GM23338 (cell line): ENCODE measurements around the gene LMO7. TPM values are rescaled to one million over a fixed set of nuclear protein-coding genes. Genes with fewer than 3 reads are reported as not detected.

Experiments
- ATAC-seq: fragments of 200-7000 bp; cut with Tn5 transposase; 3 replicates; pipeline ENCODE4 v1.9.1; 2020
- DNase-seq: peaks from one replicate; pipeline ENCODE4 v3.0.0-alpha.2; 2015; ENCODE audit warnings: low spot score
- H2AFZ ChIP-seq: fragments of 200-600 bp; sonication (generic); 2 replicates; pipeline ENCODE4 v1.8.0; 2016; ENCODE audit warnings: antibody characterized with exemption, mild to moderate bottlenecking, moderate library complexity
- H3F3A ChIP-seq: fragments of 200-600 bp; sonication (generic); replicated peaks from 2 replicates; pipeline ENCODE4 v1.8.0; 2017; ENCODE audit warnings: antibody characterized with exemption, mixed run types, low read depth
- H3K27ac ChIP-seq: fragments of 200-600 bp; sonication (generic); 2 replicates; pipeline ENCODE4 v1.6.1; 2016; ENCODE audit warnings: low read depth
- H3K27me3 ChIP-seq: fragments of 200-600 bp; sonication (generic); 2 replicates; pipeline ENCODE4 v1.8.0; 2016; ENCODE audit warnings: mild to moderate bottlenecking, mixed run types, moderate library complexity; ENCODE audit not compliant: insufficient read depth
- H3K36me3 ChIP-seq: fragments of 200-600 bp; sonication (generic); 2 replicates; pipeline ENCODE4 v1.8.0; 2016; ENCODE audit warnings: mild to moderate bottlenecking; ENCODE audit not compliant: insufficient read depth
- H3K4me1 ChIP-seq: fragments of 200-600 bp; sonication (generic); 2 replicates; pipeline ENCODE4 v1.8.0; 2016; ENCODE audit warnings: mild to moderate bottlenecking, moderate library complexity; ENCODE audit not compliant: insufficient read depth
- H3K4me2 ChIP-seq: fragments of 200-600 bp; sonication (generic); 2 replicates; pipeline ENCODE4 v1.7.1; 2017; ENCODE audit warnings: mixed run types
- H3K4me3 ChIP-seq: fragments of 200-600 bp; sonication (generic); 2 replicates; pipeline ENCODE4 v1.6.1; 2016; ENCODE audit warnings: mixed run types
- H3K79me2 ChIP-seq: fragments of 200-600 bp; sonication (generic); replicated peaks from 2 replicates; pipeline ENCODE4 v1.8.0; 2017; ENCODE audit warnings: mild to moderate bottlenecking; ENCODE audit not compliant: insufficient read depth
- H3K9me2 ChIP-seq: fragments of 200-600 bp; sonication (generic); 2 replicates; pipeline ENCODE4 v1.8.0; 2017; ENCODE audit not compliant: insufficient read depth
- H4K20me1 ChIP-seq: fragments of 200-600 bp; sonication (generic); replicated peaks from 2 replicates; pipeline ENCODE4 v1.8.0; 2017; ENCODE audit warnings: mild to moderate bottlenecking; ENCODE audit not compliant: insufficient read depth
- H3K27ac Mint-ChIP-seq: 2 replicates; pipeline ENCODE4 v1.8.0; 2020; ENCODE audit warnings: inconsistent platforms, mild to moderate bottlenecking, moderate library complexity, mixed read lengths
- H3K27me3 Mint-ChIP-seq: 3 replicates; pipeline ENCODE4 v1.8.0; 2022; ENCODE audit warnings: low read depth, mild to moderate bottlenecking, moderate library complexity, mixed read lengths, inconsistent platforms; ENCODE audit not compliant: insufficient read depth, poor library complexity
- H3K36me3 Mint-ChIP-seq: 3 replicates; pipeline ENCODE4 v1.8.0; 2021; ENCODE audit warnings: low read depth, mild to moderate bottlenecking, inconsistent platforms, moderate library complexity, mixed read lengths
- H3K4me1 Mint-ChIP-seq: 3 replicates; pipeline ENCODE4 v1.8.0; 2020; ENCODE audit warnings: mild to moderate bottlenecking, inconsistent platforms, mixed read lengths
- H3K4me3 Mint-ChIP-seq: 3 replicates; pipeline ENCODE4 v1.8.0; 2021; ENCODE audit warnings: moderate library complexity, mild to moderate bottlenecking, inconsistent platforms, mixed read lengths
- H3K9me3 Mint-ChIP-seq: 3 replicates; pipeline ENCODE4 v1.8.0; 2020; ENCODE audit warnings: moderate library complexity, mild to moderate bottlenecking, inconsistent platforms, mixed read lengths
- CTCF ChIP-seq, 2 experiments: fragments of 200-600 bp in 1 of 2; sonication (generic) in 1 of 2; conservative IDR thresholded peaks; 2 replicates each; pipeline versions ENCODE4 v1.5.1 to v1.6.1; 2016 to 2017; ENCODE audit warnings: antibody characterized with exemption in 2 of 2, low read depth in 2 of 2, mild to moderate bottlenecking in 2 of 2, moderate library complexity in 1 of 2
- EZH2phosphoT487 ChIP-seq: fragments of 200-600 bp; sonication (generic); IDR thresholded peaks from one replicate; pipeline ENCODE4 v1.8.1; 2018; ENCODE audit warnings: antibody characterized with exemption; ENCODE audit not compliant: unreplicated experiment
- NANOG ChIP-seq: IDR thresholded peaks from 2 replicates; pipeline ENCODE4 v1.6.1; 2016; ENCODE audit warnings: antibody characterized with exemption, borderline replicate concordance
- STAT1 ChIP-seq: IDR thresholded peaks from one replicate; pipeline ENCODE4 v1.6.1; 2016; ENCODE audit warnings: antibody characterized with exemption; ENCODE audit not compliant: unreplicated experiment
- polyA plus RNA-seq: library from polyadenylated mRNA; unstranded; fragments of >200 nt; fragmentation: Nextera tagmentation; extraction: Ambion mirVana; gene quantifications from 2 replicates; pipeline ENCODE4 v1.2.1, GENCODE V29; 2016
- total RNA-seq: library from RNA; depleted of rRNA; stranded (reverse); fragments of >200 nt; shearing (Covaris generic); gene quantifications from 2 replicates; pipeline ENCODE4 v1.2.3, GENCODE V29; 2014

LMO7 gene
- total and polyA plus RNA-seq, 2 experiments from 2014 or later = 22.3 to 26.9 TPM

- TF ChIP-seq CTCF (conservative IDR thresholded peaks at IDR 0.05; ENCODE audit: low read depth in 2 of 2) = no peak
- Histone ChIP-seq H3K4me2 (no peak overlapping the region), H3K27me3 (no peaks in the 10 kb centered on the region), H3K4me3 (no peak overlapping the region), H3K79me2 (no peaks in the 10 kb centered on the region), H3K9me2 (no peaks in the 10 kb centered on the region), H4K20me1 (no peaks in the 10 kb centered on the region), H3F3A (no peaks in the 10 kb centered on the region), H3K27ac (no peak overlapping the region), H3K4me1 (0 out of 2 replicates have a peak, but pooled peaks cover 5% of the 10 kb centered on the region), H2AFZ (no peak overlapping the region), H3K36me3 (no peaks in the 10 kb centered on the region)
- no peaks in the 10 kb centered on the region for H3K9me3 Mint-ChIP-seq
- peaks cover 13% of the 10 kb centered on the region; the same call in 2 of the 3 replicates for H3K4me1 Mint-ChIP-seq
- H3K27ac Mint-ChIP-seq = no peak overlapping the region
- ATAC-seq (no peak), DNase-seq (no peak)
- no peak overlapping the region for H3K4me3 Mint-ChIP-seq
- H3K27me3 Mint-ChIP-seq = no peaks in the 10 kb centered on the region
- no peaks in the 10 kb centered on the region for H3K36me3 Mint-ChIP-seq
These were observed 265.4 kb downstream of the LMO7 start for GRCh38 chr13:75901501-75901900.

- ATAC-seq (no peak), DNase-seq (no peak)
- no peaks in the 10 kb centered on the region for H3K9me3 Mint-ChIP-seq
- H3K36me3 Mint-ChIP-seq = no peaks in the 10 kb centered on the region
- H3K27me3 Mint-ChIP-seq = no peaks in the 10 kb centered on the region
- TF ChIP-seq STAT1 (no peak), NANOG (no peak), CTCF (conservative IDR thresholded peaks at IDR 0.05; ENCODE audit: low read depth in 2 of 2) (no peak), EZH2phosphoT487 (no peak)
- no peaks in the 10 kb centered on the region for H3K9me2 ChIP-seq
- no peak overlapping the region for H3K4me3 Mint-ChIP-seq
- no peaks in the 10 kb centered on the region for H3K79me2 ChIP-seq
- H3F3A ChIP-seq = no peaks in the 10 kb centered on the region
- no peak overlapping the region for H3K4me2 ChIP-seq
- no peak overlapping the region for H3K27ac Mint-ChIP-seq
- no peaks in the 10 kb centered on the region for H3K36me3 ChIP-seq
- no peaks in the 10 kb centered on the region for H3K27me3 ChIP-seq
- 0 out of 2 replicates have a peak, but pooled peaks cover 5% of the 10 kb centered on the region for H3K4me1 ChIP-seq
- H4K20me1 ChIP-seq = no peaks in the 10 kb centered on the region
- H2AFZ ChIP-seq = no peak overlapping the region
- no peak overlapping the region for H3K4me3 ChIP-seq
- no peak overlapping the region for H3K27ac ChIP-seq
- peaks cover 17% of the 10 kb centered on the region; the same call in 2 of the 3 replicates for H3K4me1 Mint-ChIP-seq
These were observed 266.3 kb downstream of the LMO7 start for GRCh38 chr13:75902166-75903104.
